IPS-18a (cell line): Measurements from ENCODE around the gene TRIM52.

Source experiments
- H3K27ac ChIP-seq: one replicate; pipeline ENCODE4 v1.5.1; 2013; ENCODE audit warnings: low read length
- H3K27me3 ChIP-seq: one replicate; pipeline ENCODE4 v1.6.1; 2013; ENCODE audit warnings: mild to moderate bottlenecking, low read length; ENCODE audit not compliant: control insufficient read depth, insufficient read depth
- H3K36me3 ChIP-seq: one replicate; pipeline ENCODE4 v1.6.1; 2013; ENCODE audit warnings: low read depth, low read length; ENCODE audit not compliant: control insufficient read depth
- H3K4me1 ChIP-seq: one replicate; pipeline ENCODE4 v1.6.1; 2013; ENCODE audit warnings: low read depth, low read length; ENCODE audit not compliant: control insufficient read depth
- H3K4me3 ChIP-seq: one replicate; pipeline ENCODE4 v1.5.1; 2013; ENCODE audit warnings: low read length
- H3K9ac ChIP-seq: one replicate; pipeline ENCODE4 v1.6.1; 2013; ENCODE audit warnings: mild to moderate bottlenecking, low read length, moderate library complexity
- H3K9me3 ChIP-seq: one replicate; pipeline ENCODE4 v1.6.1; 2013; ENCODE audit warnings: low read depth, low read length; ENCODE audit not compliant: control insufficient read depth

The TRIM52 gene

DNA sequence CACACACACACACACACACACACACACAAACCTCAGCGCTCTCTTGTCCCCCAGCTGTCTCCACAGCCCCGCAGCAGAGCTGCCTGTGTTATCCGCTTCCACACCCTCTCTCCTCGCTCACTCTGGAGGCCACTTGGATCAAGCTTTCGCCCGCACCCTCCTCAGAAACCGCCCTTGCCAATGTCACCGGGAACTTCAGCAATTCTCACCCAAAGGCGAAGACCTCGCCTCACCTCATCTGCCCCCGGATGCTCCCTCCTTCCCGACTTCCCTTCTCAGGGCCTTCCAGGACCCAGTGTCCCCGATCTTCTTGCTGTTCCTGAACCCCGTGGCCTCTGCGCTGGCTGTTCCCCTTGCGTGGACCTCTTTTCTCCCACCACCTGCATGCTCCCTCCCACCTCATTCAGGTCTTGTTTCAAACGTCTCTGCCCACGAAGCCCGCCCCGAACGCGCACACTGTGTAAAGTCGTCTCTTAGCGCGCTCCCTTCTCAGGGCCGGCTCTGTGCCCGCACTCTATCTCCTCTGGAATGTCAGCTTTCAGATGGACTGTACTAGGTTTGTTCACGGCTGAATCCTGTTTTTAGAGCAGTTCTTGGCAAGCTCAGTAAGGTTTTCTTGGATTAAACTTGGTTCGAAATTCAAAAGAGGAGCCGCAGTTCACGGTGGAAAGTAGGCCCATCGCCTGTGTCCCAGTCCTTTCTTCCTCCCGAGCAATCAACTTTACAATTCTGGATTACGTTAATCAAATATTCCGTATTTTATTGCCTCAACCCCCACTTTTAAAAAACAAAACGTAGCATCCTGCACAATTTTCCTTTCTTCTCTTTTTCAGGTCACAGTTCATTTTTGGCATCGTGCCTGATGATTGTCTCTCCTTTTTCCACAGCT lies 54.9 kb downstream of the TRIM52 start:
- peak overlapping the region; percentile 89 for H3K4me3 ChIP-seq
- no peak overlapping the region for H3K27ac ChIP-seq
- H3K4me1 ChIP-seq: no peaks in the 10 kb centered on the region
- no peak overlapping the region for H3K9ac ChIP-seq
- H3K27me3 ChIP-seq: peaks cover 56% of the 10 kb centered on the region
- H3K9me3 ChIP-seq: no peaks in the 10 kb centered on the region
- H3K36me3 ChIP-seq: no peaks in the 10 kb centered on the region
